WERI-Rb-1 (cell line): ENCODE measurements around the gene SH3BP4.

Source experiments
- DNase-seq: peaks from one replicate; pipeline ENCODE4 v3.0.0-alpha.2; 2020
- H3K27ac ChIP-seq: fragments of 250-450 bp; sonication (Bioruptor Pico); 2 replicates; pipeline ENCODE4 v1.5.1; 2020; ENCODE audit warnings: mild to moderate bottlenecking, moderate library complexity
- H3K27me3 ChIP-seq: fragments of 250-450 bp; sonication (Bioruptor Pico); 2 replicates; pipeline ENCODE4 v1.5.1; 2021; ENCODE audit warnings: mild to moderate bottlenecking, low read depth, moderate library complexity; ENCODE audit not compliant: insufficient read depth, severe bottlenecking
- H3K36me3 ChIP-seq: fragments of 250-450 bp; sonication (Bioruptor Pico); 2 replicates; pipeline ENCODE4 v1.5.1; 2020; ENCODE audit warnings: mild to moderate bottlenecking, moderate library complexity
- H3K4me3 ChIP-seq: 2 replicates; pipeline ENCODE4 v1.5.1; 2011; ENCODE audit warnings: low read depth, mild to moderate bottlenecking, control low read depth, low read length
- H3K9me3 ChIP-seq: fragments of 250-450 bp; sonication (Bioruptor Pico); 2 replicates; pipeline ENCODE4 v1.5.1; 2021; ENCODE audit warnings: mild to moderate bottlenecking, moderate library complexity; ENCODE audit not compliant: severe bottlenecking
- TF ChIP-seq, protein P1 (sequence below): IDR thresholded peaks from 2 replicates; pipeline ENCODE4 v1.5.1; 2011; ENCODE audit warnings: low read depth, mild to moderate bottlenecking, control low read depth, inconsistent platforms, low read length

SH3BP4 gene

GRCh38 chr2:235003096-235003775 is 51.4 kb downstream of the SH3BP4 start:
- no peak for DNase-seq
- no peaks in the 10 kb centered on the region for H3K9me3 ChIP-seq
- H3K4me3 ChIP-seq = no peak overlapping the region
- H3K27me3 ChIP-seq = no peaks in the 10 kb centered on the region
- peaks cover 66% of the 10 kb centered on the region for H3K36me3 ChIP-seq
- H3K27ac ChIP-seq = no peak overlapping the region; the same call in 1 of the 2 replicates
- TF ChIP-seq, protein P1, sequence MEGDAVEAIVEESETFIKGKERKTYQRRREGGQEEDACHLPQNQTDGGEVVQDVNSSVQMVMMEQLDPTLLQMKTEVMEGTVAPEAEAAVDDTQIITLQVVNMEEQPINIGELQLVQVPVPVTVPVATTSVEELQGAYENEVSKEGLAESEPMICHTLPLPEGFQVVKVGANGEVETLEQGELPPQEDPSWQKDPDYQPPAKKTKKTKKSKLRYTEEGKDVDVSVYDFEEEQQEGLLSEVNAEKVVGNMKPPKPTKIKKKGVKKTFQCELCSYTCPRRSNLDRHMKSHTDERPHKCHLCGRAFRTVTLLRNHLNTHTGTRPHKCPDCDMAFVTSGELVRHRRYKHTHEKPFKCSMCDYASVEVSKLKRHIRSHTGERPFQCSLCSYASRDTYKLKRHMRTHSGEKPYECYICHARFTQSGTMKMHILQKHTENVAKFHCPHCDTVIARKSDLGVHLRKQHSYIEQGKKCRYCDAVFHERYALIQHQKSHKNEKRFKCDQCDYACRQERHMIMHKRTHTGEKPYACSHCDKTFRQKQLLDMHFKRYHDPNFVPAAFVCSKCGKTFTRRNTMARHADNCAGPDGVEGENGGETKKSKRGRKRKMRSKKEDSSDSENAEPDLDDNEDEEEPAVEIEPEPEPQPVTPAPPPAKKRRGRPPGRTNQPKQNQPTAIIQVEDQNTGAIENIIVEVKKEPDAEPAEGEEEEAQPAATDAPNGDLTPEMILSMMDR = no peak

DNA sequence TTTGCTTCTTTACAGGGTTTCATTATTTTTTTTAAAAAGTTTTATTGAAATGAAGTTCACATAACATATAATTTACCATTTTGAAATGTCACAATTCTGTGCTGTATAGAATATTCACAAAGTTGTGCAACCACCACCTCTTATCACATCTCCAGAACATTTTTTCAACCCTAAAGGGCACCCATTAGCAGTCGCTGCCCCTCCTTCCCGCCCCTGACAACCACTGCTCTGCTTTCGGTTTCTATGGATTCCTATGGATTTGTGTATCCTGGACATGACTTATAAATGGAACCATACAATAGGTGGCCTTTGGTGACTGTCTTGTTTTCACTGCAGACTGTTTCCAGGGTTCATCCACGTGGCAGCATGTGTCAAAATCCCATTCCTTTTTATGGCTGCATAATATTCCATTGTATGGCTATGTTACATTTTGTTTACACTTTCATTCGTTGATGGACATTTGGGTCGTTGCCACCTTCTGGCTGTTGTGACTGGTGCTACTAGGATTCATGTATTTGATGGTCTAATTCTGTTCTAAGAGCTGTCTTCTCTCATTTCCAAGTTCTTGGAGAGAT is 52.6 kb downstream of the SH3BP4 start:
- no peak overlapping the region for H3K4me3 ChIP-seq
- TF ChIP-seq, protein P1 = no peak
- DNase-seq = no peak
- H3K9me3 ChIP-seq = no peaks in the 10 kb centered on the region
- H3K36me3 ChIP-seq = peaks cover 66% of the 10 kb centered on the region
- peak overlapping the region; percentile 90 for H3K27ac ChIP-seq
- H3K27me3 ChIP-seq = no peaks in the 10 kb centered on the region

- Histone ChIP-seq H3K27ac (peak overlapping the region; percentile 90), H3K27me3 (no peaks in the 10 kb centered on the region), H3K9me3 (no peaks in the 10 kb centered on the region), H3K36me3 (peaks cover 67% of the 10 kb centered on the region), H3K4me3 (no peak overlapping the region)
- TF ChIP-seq, protein P1 = no peak
- no peak for DNase-seq
These were observed 53.2 kb downstream of the SH3BP4 start for GRCh38 chr2:235005023-235005422.

DNA sequence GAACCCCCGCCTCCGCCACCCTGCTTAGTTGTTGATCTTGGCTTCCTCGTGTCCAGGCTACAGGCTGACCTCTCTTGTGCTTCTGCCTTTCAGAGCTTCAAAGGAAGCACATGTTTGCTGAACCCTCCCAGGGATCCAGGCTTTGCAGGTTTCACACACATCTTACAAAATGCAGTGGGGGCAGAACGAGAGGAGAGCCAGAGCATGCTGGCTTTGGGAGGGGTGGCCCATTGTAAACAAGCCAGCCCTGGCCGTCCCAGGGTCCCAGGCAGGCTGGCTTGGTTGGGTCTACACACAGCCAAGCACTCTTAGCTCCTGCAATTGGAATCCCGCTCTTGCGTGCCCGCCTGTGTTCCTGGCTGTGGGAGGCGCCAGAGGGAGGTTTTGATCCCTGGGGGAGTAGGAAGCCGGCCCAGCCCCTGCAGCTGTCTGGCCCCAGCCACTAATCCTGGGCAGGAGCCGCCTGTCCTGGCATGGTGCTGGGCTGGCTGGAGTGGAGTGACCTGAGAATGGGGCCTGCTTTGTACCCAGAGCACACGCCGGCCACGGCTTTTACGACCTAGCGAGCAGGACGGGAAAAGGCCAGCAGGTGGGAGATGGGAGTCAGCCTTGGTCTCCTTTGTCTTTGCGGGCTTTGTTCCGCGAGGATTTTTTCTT is 53.9 kb downstream of the SH3BP4 start:
- H3K4me3 ChIP-seq = no peak overlapping the region; the same call in 1 of the 2 replicates
- H3K27ac ChIP-seq = peak overlapping the region; percentile 90
- TF ChIP-seq, protein P1 = peak; percentile 57
- H3K27me3 ChIP-seq = no peaks in the 10 kb centered on the region
- peak; percentile 96 for DNase-seq
- H3K9me3 ChIP-seq = no peaks in the 10 kb centered on the region
- H3K36me3 ChIP-seq = peaks cover 68% of the 10 kb centered on the region

GRCh38 chr2:235006461-235006860 is 54.6 kb downstream of the SH3BP4 start:
- no peak for DNase-seq
- no peaks in the 10 kb centered on the region for H3K9me3 ChIP-seq
- H3K27me3 ChIP-seq = no peaks in the 10 kb centered on the region
- H3K27ac ChIP-seq = peak overlapping the region; percentile 90
- TF ChIP-seq, protein P1 = no peak
- H3K36me3 ChIP-seq = peaks cover 61% of the 10 kb centered on the region
- H3K4me3 ChIP-seq = no peak overlapping the region
